T-helper 22 cell (primary cell): ENCODE data around the gene SHC4.

Experiments
- DNase-seq: peaks from one replicate; pipeline ENCODE4 v3.0.0-alpha.2; 2020; ENCODE audit warnings: low read depth

The SHC4 gene

DNA sequence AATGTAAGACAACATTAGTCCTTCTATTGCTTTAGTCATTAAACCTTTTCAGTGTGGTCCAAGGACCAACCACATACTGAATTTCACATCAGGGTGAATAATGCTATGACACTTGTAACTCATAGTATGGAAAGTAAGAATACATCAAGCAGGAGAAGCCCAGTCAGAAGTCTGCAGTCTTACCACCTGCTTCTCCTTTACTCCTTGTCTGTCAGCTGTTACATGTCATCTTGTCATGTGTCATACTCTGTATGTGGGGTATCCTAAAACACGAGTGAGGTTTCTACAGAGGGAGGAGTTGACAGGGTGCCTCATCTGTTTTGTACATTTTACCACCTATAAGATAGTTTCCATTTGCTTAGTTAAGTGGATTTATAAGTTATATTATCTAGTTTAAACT lies 118.6 kb downstream of the SHC4 start:
- no peak for DNase-seq

- no peak for DNase-seq
Measured at GRCh38 chr15:48842501-48842900, 121.2 kb downstream of the SHC4 start.

- no peak for DNase-seq
Measured at GRCh38 chr15:48834756-48835155, 129.0 kb downstream of the SHC4 start.

DNA sequence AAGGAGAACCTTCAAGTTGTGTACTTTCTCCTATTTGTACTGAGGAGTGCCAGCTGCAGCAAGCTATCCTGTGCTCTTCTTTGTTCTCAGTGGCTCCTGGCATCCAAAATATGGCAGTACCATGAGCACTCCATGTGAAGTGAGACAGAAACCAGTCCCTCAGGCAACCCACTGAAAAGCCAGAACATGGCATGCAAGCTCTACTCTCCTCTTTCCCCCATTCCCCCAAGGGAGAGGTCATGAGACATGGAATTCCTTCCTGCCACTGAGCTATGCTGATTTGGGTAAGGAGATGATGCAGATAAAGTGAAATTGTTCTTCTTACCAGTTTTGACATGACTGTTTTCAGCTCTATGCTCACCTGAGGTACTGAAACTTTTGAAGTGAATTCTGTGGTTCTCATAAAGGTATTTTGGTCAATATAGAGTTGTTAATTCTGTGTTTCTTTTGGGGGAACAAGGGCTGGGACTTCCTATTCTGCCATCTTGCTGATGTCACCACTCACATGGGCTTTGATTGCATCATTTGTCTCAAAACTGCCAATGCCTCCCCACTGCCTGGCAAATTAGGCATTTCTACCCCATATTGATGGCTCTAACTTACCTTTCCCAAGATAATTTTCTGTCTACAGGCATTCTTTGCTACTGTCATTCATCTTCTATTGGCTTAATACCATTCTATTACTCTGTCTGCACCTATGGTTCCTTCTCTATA lies 130.0 kb downstream of the SHC4 start:
- DNase-seq: no peak

DNA sequence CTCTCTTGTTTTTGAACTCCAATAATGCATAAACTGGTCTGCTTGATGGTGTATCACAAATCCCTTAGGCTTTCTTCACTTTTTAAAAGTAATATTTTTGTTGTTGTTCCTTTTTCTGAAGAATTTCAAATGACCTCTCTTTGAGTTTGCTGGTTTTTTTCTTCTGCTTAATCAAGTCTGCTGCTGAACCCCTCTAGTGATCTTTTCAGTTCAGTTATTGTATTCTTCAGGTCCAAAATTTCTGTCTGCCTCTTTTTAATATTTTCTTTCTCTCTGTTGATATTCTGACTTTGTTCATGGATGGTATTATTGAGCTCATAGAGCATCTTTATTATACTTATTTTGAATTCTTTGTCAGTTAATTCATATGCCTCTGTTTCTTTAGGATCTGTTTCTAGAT lies 131.1 kb downstream of the SHC4 start:
- no peak for DNase-seq

DNA sequence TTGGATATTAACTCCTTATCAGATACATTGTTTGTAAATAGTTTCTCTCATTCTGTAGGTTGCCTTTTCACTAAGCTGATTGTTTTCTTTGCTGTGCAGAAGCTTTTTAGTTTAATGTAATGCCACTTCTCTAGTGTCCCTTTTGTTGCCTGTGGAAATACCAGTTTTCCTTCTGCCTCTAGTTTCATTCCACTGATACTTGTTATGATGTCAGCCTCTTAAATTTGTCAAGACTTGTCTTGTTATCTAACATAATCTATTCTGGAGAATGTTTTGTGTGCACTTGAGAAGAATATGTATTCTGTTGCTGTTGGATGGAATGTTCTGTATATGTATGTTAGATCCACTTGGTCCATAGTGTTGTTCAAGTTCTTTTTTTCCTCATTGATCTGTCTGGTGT lies 134.8 kb downstream of the SHC4 start:
- DNase-seq: no peak

- no peak for DNase-seq
Measured at GRCh38 chr15:48828471-48828870, 135.2 kb downstream of the SHC4 start.

- no peak for DNase-seq
Measured at GRCh38 chr15:48825075-48825474, 138.6 kb downstream of the SHC4 start.

GRCh38 chr15:48823706-48824105 lies 140.0 kb downstream of the SHC4 start:
- DNase-seq: no peak

- DNase-seq: no peak
Measured at GRCh38 chr15:48823237-48823636, 140.5 kb downstream of the SHC4 start.

GRCh38 chr15:48814286-48814685 lies 149.4 kb downstream of the SHC4 start:
- no peak for DNase-seq

- DNase-seq: no peak
Measured at GRCh38 chr15:48811325-48811958, 152.3 kb downstream of the SHC4 start.

GRCh38 chr15:48810414-48811324 lies 153.1 kb downstream of the SHC4 start, which contains the start of gene CEP152:
TSS of gene CEP152 (minus strand) at chr15:48811069. CDS start at chr15:48805649, 5,420 bp downstream.
- peak; percentile 98 for DNase-seq

GRCh38 chr15:48806151-48806550 lies 157.6 kb downstream of the SHC4 start:
- DNase-seq: no peak

- no peak for DNase-seq
Measured at GRCh38 chr15:48805591-48805990, 158.1 kb downstream of the SHC4 start.

DNA sequence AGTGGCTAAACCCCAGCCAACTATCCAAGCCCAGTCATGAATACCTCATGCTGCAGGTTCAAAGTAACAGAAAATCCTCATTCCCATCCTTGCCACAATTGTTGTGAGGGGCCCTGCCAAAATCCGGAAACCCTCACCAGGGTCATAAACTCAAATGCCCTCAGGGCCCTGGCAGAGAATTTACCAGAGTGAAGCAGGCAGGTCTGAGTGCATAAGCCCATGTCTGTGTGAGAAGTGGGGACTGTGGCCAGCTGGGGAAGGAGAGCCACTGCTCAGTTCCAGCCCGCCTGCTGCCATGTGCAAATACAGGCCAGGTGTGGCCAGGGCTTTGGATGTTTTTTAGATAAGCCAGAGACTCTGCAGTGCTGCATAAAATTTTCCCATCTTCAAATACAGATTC lies 159.8 kb downstream of the SHC4 start:
- no peak for DNase-seq

- DNase-seq: no peak
Measured at GRCh38 chr15:48802867-48803266, 160.9 kb downstream of the SHC4 start.

DNA sequence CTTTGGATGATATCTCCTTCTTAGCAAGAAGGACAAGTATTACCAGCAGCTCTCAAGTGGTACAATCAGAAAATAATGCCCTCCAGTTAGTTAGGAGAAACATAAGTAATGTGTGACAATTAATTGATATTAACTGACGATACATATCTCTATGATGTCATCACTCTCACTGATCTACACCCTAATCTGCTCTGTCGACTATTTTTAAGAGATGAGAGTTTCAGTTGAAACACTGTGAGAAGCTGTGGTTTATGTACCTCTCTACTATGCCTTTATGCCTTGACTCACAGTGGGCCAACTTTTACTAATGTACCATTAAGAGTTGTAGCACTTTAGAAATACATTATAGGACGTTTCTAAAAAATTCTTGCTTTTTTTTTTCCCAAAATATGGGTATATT lies 161.5 kb downstream of the SHC4 start:
- no peak for DNase-seq

DNA sequence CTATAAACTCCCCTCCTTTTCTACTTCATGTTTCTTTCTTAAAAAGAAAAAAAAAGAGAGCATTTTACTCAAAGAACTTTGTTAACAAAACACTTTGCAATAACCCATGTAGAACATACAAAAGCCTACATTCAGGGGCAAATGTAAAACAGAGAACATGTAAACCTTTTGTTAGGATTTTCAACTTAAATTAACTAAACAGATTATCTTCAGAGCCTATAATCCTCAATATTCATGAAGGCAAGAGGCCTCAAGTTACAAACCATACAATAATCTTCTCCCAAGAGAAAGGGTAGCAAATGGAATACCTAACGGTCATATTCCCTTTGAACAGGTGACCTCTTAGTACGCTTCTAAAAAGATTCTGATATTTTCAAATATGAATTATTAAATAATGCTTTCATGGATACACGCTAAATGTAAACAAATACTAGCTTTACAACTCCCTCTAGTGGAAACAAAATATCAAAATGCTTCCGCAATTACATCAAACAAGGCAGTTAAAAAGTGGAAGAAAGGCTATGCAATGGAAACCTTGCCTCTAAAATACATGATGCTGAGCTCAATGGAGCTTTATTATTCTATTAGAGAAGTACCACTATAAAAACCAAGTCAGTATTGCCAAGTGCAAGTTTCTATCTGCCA lies 162.8 kb downstream of the SHC4 start:
- DNase-seq: no peak

- DNase-seq: no peak
Measured at GRCh38 chr15:48800245-48800644, 163.5 kb downstream of the SHC4 start.

DNA sequence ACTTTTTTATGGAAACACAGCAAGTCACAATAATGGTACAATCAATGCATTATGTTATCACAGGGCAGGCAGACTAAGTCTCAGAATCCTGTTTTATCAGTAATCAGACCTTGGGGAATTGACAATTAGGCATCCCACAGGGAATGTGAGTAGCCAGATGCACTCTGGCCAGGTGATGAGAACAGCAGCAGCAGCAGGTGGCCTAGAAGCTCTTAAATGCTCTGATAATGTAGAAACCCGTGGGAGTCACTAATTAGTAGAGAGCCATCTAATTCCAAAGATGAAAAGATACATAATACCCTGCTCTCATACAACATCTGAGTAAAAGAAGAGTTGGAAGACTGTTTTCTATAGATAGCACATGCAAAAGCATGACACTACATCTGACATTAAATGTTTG lies 165.4 kb downstream of the SHC4 start:
- DNase-seq: no peak

GRCh38 chr15:48796930-48797329 lies 166.8 kb downstream of the SHC4 start:
- no peak for DNase-seq
